DOHH2 (cell line): ENCODE measurements around the gene ME3.

Experiments used
- H3F3A ChIP-seq: fragments of 200-600 bp; sonication (generic), shearing (Covaris generic); 2 replicates; pipeline ENCODE4 v1.6.0; 2016; ENCODE audit warnings: antibody characterized with exemption, mild to moderate bottlenecking; ENCODE audit not compliant: control insufficient read depth, insufficient read depth
- H3K27ac ChIP-seq: fragments of 200-600 bp; sonication (generic); 2 replicates; pipeline ENCODE4 v1.5.1; 2014; ENCODE audit warnings: low read depth, mild to moderate bottlenecking, low read length, moderate library complexity
- H3K27me3 ChIP-seq: fragments of 200-600 bp; sonication (generic); 2 replicates; pipeline ENCODE4 v1.6.1; 2014; ENCODE audit warnings: mild to moderate bottlenecking, low read length, mixed read lengths; ENCODE audit not compliant: control insufficient read depth
- H3K36me3 ChIP-seq: fragments of 200-600 bp; sonication (generic); 2 replicates; pipeline ENCODE4 v1.6.1; 2014; ENCODE audit warnings: mild to moderate bottlenecking, low read length, moderate library complexity, mixed read lengths; ENCODE audit not compliant: control insufficient read depth
- H3K4me1 ChIP-seq: fragments of 200-600 bp; sonication (generic); 2 replicates; pipeline ENCODE4 v1.6.1; 2014; ENCODE audit warnings: mild to moderate bottlenecking, low read length, mixed read lengths; ENCODE audit not compliant: control insufficient read depth
- H3K4me2 ChIP-seq: fragments of 200-600 bp; sonication (generic); 2 replicates; pipeline ENCODE4 v1.6.0; 2014; ENCODE audit warnings: mild to moderate bottlenecking, low read length, moderate library complexity
- H3K4me3 ChIP-seq: fragments of 200-600 bp; sonication (generic); 2 replicates; pipeline ENCODE4 v1.5.1; 2014; ENCODE audit warnings: mild to moderate bottlenecking, low read length, mixed read lengths
- H3K79me2 ChIP-seq: fragments of 200-600 bp; sonication (generic); 2 replicates; pipeline ENCODE4 v1.6.1; 2014; ENCODE audit warnings: mild to moderate bottlenecking, low read length, mixed read lengths; ENCODE audit not compliant: control insufficient read depth
- H3K9me2 ChIP-seq: fragments of 200-600 bp; sonication (generic); replicated peaks from 2 replicates; pipeline ENCODE4 v1.6.1; 2014; ENCODE audit warnings: mild to moderate bottlenecking, low read length, mixed read lengths; ENCODE audit not compliant: control insufficient read depth
- H3K9me3 ChIP-seq: fragments of 200-600 bp; sonication (generic); 2 replicates; pipeline ENCODE4 v1.6.1; 2014; ENCODE audit warnings: antibody characterized with exemption, low read length, mixed read lengths; ENCODE audit not compliant: control insufficient read depth, insufficient read depth
- H4K20me1 ChIP-seq: fragments of 200-600 bp; sonication (generic); 2 replicates; pipeline ENCODE4 v1.6.0; 2014; ENCODE audit warnings: low read depth, mild to moderate bottlenecking, antibody characterized with exemption, low read length, moderate library complexity; ENCODE audit not compliant: control insufficient read depth, insufficient read depth
- EZH2phosphoT487 ChIP-seq: fragments of 200-600 bp; sonication (generic); IDR thresholded peaks from 2 replicates; pipeline ENCODE4 v1.6.1; 2017; ENCODE audit warnings: borderline replicate concordance, mild to moderate bottlenecking, antibody characterized with exemption, low read length, moderate library complexity, mixed read lengths
- TF ChIP-seq, protein P1 (sequence below): fragments of 200-600 bp; sonication (generic); IDR thresholded peaks from one replicate; pipeline ENCODE4 v1.5.1; 2014; ENCODE audit warnings: antibody characterized with exemption, mild to moderate bottlenecking, low read depth, low read length; ENCODE audit not compliant: poor library complexity, severe bottlenecking

The ME3 gene

DNA sequence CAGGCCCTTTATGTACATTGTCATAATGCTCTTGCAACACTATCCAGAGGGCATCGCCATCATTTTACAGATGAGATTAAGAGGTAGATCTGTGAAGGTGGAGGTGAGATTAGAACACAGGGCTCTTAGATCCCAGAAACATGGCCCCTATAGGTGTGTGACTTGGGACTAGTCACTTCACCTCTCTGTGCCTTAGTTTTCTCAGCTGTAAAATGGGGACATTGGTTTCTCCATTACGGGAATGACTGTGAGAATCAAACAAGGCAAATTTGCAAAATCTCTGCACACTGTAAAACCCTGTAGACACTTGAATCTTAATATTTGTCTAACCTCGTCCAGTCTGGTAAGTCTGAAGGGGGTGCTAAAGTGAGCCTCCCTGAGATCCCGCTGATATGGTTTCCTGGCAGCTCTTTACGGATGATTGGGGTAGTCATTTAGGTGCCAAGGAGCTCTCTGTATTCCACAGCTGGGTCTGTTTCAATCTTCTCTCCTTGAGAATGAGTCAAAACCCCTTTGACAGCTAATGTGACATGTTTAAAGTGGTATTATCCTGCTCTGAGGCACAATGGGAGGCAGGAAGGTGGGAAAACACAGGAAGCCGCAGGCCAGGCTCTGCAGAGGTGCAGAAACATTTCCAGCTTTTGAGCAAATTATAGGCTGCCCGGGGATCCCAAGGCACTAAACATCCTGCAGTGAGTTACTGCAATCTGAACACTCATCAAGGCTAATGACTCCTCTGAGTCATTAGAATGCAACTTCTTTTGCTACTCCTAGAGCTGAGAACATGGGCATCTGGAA is 156.9 kb downstream of the ME3 start:
- no peaks in the 10 kb centered on the region for H3K9me3 ChIP-seq
- H3K9me2 ChIP-seq = no peaks in the 10 kb centered on the region
- TF ChIP-seq, protein P1, sequence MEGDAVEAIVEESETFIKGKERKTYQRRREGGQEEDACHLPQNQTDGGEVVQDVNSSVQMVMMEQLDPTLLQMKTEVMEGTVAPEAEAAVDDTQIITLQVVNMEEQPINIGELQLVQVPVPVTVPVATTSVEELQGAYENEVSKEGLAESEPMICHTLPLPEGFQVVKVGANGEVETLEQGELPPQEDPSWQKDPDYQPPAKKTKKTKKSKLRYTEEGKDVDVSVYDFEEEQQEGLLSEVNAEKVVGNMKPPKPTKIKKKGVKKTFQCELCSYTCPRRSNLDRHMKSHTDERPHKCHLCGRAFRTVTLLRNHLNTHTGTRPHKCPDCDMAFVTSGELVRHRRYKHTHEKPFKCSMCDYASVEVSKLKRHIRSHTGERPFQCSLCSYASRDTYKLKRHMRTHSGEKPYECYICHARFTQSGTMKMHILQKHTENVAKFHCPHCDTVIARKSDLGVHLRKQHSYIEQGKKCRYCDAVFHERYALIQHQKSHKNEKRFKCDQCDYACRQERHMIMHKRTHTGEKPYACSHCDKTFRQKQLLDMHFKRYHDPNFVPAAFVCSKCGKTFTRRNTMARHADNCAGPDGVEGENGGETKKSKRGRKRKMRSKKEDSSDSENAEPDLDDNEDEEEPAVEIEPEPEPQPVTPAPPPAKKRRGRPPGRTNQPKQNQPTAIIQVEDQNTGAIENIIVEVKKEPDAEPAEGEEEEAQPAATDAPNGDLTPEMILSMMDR = no peak
- no peak for TF ChIP-seq EZH2phosphoT487
- no peaks in the 10 kb centered on the region for H4K20me1 ChIP-seq
- no peaks in the 10 kb centered on the region for H3K4me1 ChIP-seq
- H3K36me3 ChIP-seq = no peaks in the 10 kb centered on the region
- H3K27ac ChIP-seq = no peak overlapping the region
- H3K27me3 ChIP-seq = peaks cover 2% of the 10 kb centered on the region; the same call in 1 of the 2 replicates
- no peak overlapping the region for H3K4me3 ChIP-seq
- H3F3A ChIP-seq = no peaks in the 10 kb centered on the region
- no peak overlapping the region for H3K4me2 ChIP-seq
- no peaks in the 10 kb centered on the region for H3K79me2 ChIP-seq

DNA sequence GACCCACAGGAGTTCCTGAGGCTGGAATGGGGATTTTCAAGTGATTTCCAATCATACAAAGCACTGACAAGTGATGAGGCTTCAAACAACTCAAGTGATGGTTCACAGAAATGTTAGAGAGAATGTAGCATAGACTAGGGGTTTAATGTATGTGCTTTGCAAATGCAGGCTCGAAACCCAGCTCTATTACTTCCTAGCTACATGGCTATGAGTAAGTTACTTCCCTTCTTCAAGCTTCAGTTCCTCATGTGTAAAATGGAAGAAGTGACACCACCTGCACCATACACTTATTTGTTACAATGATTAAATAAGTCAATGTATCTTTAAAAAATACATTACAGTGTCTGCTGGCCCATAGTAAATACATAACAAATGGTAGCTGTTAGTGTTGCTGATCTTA is 158.0 kb downstream of the ME3 start:
- Histone ChIP-seq H3K9me3 (no peaks in the 10 kb centered on the region), H3F3A (no peaks in the 10 kb centered on the region), H3K79me2 (no peaks in the 10 kb centered on the region), H3K27me3 (peaks cover 2% of the 10 kb centered on the region; the same call in 1 of the 2 replicates), H3K27ac (no peak overlapping the region), H3K36me3 (no peaks in the 10 kb centered on the region), H4K20me1 (no peaks in the 10 kb centered on the region), H3K4me2 (no peak overlapping the region), H3K4me3 (no peak overlapping the region), H3K9me2 (no peaks in the 10 kb centered on the region), H3K4me1 (no peaks in the 10 kb centered on the region)
- TF ChIP-seq EZH2phosphoT487 = no peak
- TF ChIP-seq, protein P1 = no peak

- Histone ChIP-seq H3F3A (no peaks in the 10 kb centered on the region), H3K27me3 (peaks cover 2% of the 10 kb centered on the region; the same call in 1 of the 2 replicates), H3K79me2 (no peaks in the 10 kb centered on the region), H3K4me1 (no peaks in the 10 kb centered on the region), H3K9me3 (no peaks in the 10 kb centered on the region), H3K4me2 (no peak overlapping the region), H3K9me2 (no peaks in the 10 kb centered on the region), H3K27ac (no peak overlapping the region), H4K20me1 (no peaks in the 10 kb centered on the region), H3K4me3 (no peak overlapping the region), H3K36me3 (no peaks in the 10 kb centered on the region)
- TF ChIP-seq, protein P1 = no peak
- TF ChIP-seq EZH2phosphoT487 = no peak
These were observed 158.6 kb downstream of the ME3 start for GRCh38 chr11:86513746-86514373.
